Transverse colon (tissue), 4 donors: Measurements from ENCODE around the gene MBD3L1.

ENCODE experiments used
- CTCF ChIP-seq, 5 experiments: fragments of 200-600 bp in 3 of 5; fragments of 450-650 bp in 2 of 5; sonication (generic) in 3 of 5; IDR thresholded peaks; 1 replicate in 2 of 5; 2 replicates in 3 of 5; pipeline ENCODE4 v1.5.1; 2016 to 2017; ENCODE audit warnings: antibody characterized with exemption in 5 of 5, inconsistent platforms in 3 of 5, mild to moderate bottlenecking in 2 of 5, moderate library complexity in 1 of 5
- POLR2AphosphoS5 ChIP-seq, 3 donors: sonication (generic); formaldehyde crosslinking; IDR thresholded peaks; one replicate each; pipeline ENCODE4 v1.6.1; 2016; ENCODE audit warnings: antibody characterized with exemption in 3 of 3

DNA sequence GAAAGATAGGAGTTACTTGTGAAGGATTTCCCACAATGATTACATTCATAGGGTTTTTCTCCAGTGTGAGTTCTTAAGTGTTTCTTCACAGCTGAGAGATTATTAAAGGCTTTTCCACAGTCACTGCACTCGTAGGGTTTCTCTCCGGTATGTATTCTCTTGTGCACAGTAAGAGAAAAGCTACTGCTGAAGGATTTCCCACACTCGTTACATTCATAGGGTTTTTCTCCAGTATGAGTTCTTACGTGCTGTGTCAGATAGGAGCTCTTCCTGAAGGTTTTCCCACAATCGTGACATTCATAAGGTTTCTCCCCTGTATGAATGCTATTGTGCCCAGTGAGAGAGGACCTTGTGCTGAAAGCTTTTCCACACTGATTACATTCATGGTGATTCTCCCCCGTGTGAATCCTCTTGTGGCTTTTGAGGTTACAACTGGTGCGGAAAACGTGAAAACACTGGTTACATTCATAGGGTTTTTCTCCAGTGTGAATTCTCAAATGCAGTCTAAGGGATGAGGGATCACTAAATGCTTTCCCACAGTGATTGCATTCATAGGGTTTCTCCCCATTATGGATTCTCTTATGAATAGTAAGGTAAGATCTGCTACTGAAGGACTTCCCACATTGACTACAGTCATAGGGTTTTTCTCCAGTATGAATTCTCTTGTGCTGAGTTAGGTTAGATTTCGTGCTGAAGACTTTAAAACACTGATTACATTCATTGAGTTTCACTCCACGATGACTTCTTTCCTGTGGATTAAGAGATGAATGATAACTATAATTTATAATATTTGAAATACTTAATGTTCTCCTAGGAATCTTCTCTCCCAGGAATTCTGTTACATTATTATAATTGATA lies 20.6 kb upstream of the MBD3L1 start:
- TF ChIP-seq CTCF (IDR thresholded peaks at IDR 0.05) (no peak), POLR2AphosphoS5 (IDR thresholded peaks at IDR 0.05) (no peak)
